Common myeloid progenitor, CD34-positive (primary cell): Measurements from ENCODE around the gene DIP2C.

Experiments
- CTCF ChIA-PET: fragments of 350-600 bp; sonication (Branson Sonifier 250); formaldehyde crosslinking; loops from one replicate; lab custom pipeline; 2021; ENCODE audit warnings: antibody characterized with exemption; lab: Charles Lee
- POLR2A ChIA-PET: fragments of 350-600 bp; sonication (Branson Sonifier 250); formaldehyde crosslinking; loops from one replicate; lab custom pipeline; 2021; ENCODE audit warnings: antibody characterized with exemption; lab: Charles Lee
- DNase-seq, 3 donors: peaks; one replicate each; pipeline versions ENCODE4 v3.0.0 to v3.0.0-alpha.2; 2013
- H3K27ac ChIP-seq, 2 experiments: 1 replicate in 1 of 2; 2 replicates in 1 of 2; pipeline ENCODE4 v1.7.0; 2013; ENCODE audit warnings: inconsistent platforms in 2 of 2, low read length in 2 of 2, mild to moderate bottlenecking in 2 of 2, low read depth in 1 of 2, moderate library complexity in 1 of 2; ENCODE audit not compliant: severe bottlenecking in 2 of 2, insufficient read depth in 1 of 2, poor library complexity in 1 of 2
- H3K27me3 ChIP-seq, 5 experiments: replicated peaks in 2 of 5; 1 replicate in 3 of 5; 2 replicates in 2 of 5; pipeline versions ENCODE4 v1.6.1 to v1.7.0; 2013; ENCODE audit warnings: low read length in 4 of 5, mild to moderate bottlenecking in 2 of 5, moderate library complexity in 2 of 5, inconsistent platforms in 1 of 5; ENCODE audit not compliant: insufficient read depth in 5 of 5, control insufficient read depth in 4 of 5
- H3K36me3 ChIP-seq, 4 experiments: 1 replicate in 2 of 4; 2 replicates in 2 of 4; pipeline versions ENCODE4 v1.6.1 to v1.7.0; 2013; ENCODE audit warnings: low read length in 3 of 4, control low read depth in 1 of 4, mild to moderate bottlenecking in 1 of 4; ENCODE audit not compliant: control insufficient read depth in 4 of 4, insufficient read depth in 4 of 4
- H3K4me1 ChIP-seq, 4 experiments: 1 replicate in 3 of 4; 2 replicates in 1 of 4; pipeline versions ENCODE4 v1.6.1 to v1.7.1; 2013; ENCODE audit warnings: low read length in 3 of 4, mild to moderate bottlenecking in 3 of 4, control low read depth in 1 of 4, inconsistent platforms in 1 of 4, moderate library complexity in 1 of 4; ENCODE audit not compliant: control insufficient read depth in 4 of 4, insufficient read depth in 4 of 4; ENCODE audit errors: control extremely low read depth in 1 of 4
- H3K4me3 ChIP-seq, 7 experiments: 1 replicate in 4 of 7; 2 replicates in 3 of 7; pipeline versions ENCODE4 v1.5.1 to v1.7.0; 2013; ENCODE audit warnings: mild to moderate bottlenecking in 7 of 7, low read length in 6 of 7, moderate library complexity in 6 of 7, inconsistent platforms in 2 of 7, low read depth in 2 of 7, control low read depth in 1 of 7; ENCODE audit not compliant: insufficient read depth in 4 of 7, control insufficient read depth in 1 of 7; ENCODE audit errors: extremely low read depth in 1 of 7
- H3K9me3 ChIP-seq, 5 experiments: 1 replicate in 4 of 5; 2 replicates in 1 of 5; pipeline versions ENCODE4 v1.6.1 to v1.7.1; 2013; ENCODE audit warnings: low read length in 4 of 5, mild to moderate bottlenecking in 2 of 5, inconsistent platforms in 1 of 5, low read depth in 1 of 5, moderate library complexity in 1 of 5; ENCODE audit not compliant: control insufficient read depth in 4 of 5, insufficient read depth in 2 of 5; ENCODE audit errors: control extremely low read depth in 1 of 5
- WGBS: methylation state at CpG from one replicate; pipeline ENCODE4 v1.1.5; 2013; ENCODE audit not compliant: insufficient coverage; 5-methylcytosine and 5-hydroxymethylcytosine counted together

DIP2C gene

DNA sequence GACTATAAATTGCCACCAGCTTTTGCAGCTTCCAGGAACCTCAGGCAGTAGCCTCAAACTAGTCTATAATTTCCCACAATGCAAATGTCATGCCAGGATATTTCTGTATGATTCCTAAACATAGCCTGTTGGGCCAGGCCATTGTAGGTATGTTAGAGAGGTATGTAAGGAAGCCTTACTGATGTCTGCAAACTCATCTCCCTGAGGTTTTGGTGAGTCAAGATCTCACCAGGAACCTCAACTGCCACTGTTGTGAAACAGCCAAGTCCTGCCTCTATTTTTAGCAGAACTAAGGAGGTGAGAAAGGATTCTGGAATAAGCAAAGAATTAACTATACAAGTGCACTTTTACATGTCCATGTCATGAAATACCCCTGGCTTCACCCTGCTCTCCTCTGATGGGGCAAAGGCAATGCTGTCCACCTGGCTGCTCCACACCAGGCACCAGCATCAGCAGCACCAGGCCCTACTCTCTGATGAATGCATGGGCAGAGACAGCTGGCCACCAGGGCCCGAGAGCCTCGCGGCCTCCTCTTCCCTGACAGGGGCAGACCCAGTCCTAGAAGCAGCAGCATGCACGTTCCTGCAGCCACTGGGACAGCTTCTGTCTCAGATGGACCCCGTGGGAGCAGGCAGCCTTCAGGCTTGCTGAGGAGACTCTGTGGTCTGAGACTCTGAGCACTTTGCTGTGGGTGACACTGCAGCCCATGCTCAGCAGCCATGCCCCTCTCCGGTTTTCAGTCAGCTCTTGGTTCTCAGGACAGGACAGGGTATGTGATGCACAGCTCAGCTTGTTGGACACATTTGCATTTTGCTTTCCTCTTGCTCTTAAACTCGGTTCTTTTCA lies 407.0 kb downstream of the DIP2C start:
- Histone ChIP-seq H3K27ac (no peak overlapping the region), H3K4me1 (peaks cover 0 to 4% (median 0%) of the 10 kb centered on the region in 4 experiments), H3K36me3 (no peaks in the 10 kb centered on the region), H3K9me3 (no peaks in the 10 kb centered on the region), H3K27me3 (peaks cover 0 to 4% (median 0%) of the 10 kb centered on the region in 5 experiments), H3K4me3 (no peak overlapping the region)
- 93% methylated on average over 7 of the region's 7 CpGs for WGBS
- peak in 2 of 3 donors; percentile 42 to 44 for DNase-seq
- POLR2A ChIA-PET, result no interaction called here
- CTCF ChIA-PET, result no interaction called here

DNA sequence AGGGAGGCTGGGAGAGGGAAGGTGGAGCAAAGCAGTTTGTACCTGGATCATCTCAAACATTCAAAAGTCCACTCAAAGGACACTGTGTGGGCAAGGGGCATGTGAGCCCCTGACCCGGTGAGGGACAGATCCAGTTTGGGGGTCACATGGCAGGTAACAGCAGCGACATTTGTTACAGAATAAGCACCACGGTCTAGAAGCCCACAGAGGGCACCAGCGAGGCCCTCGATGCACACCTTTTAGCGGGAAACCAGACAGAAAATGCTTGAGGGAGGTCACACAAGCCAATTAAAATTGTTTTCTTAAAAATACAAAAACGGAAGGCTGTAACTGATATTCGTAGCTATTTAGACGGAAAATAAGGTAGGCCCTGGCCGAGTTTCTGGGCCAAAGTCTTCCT lies 409.8 kb downstream of the DIP2C start:
- Histone ChIP-seq H3K4me3 (no peak overlapping the region), H3K36me3 (no peaks in the 10 kb centered on the region), H3K27me3 (peaks cover 0 to 4% (median 0%) of the 10 kb centered on the region in 5 experiments), H3K9me3 (no peaks in the 10 kb centered on the region), H3K27ac (no peak overlapping the region), H3K4me1 (peaks cover 0 to 4% (median 0%) of the 10 kb centered on the region in 4 experiments)
- ChIA-PET CTCF (no interaction called here), POLR2A (no interaction called here)
- WGBS, result 94% methylated on average over 9 of the region's 10 CpGs
- no peak for DNase-seq

DNA sequence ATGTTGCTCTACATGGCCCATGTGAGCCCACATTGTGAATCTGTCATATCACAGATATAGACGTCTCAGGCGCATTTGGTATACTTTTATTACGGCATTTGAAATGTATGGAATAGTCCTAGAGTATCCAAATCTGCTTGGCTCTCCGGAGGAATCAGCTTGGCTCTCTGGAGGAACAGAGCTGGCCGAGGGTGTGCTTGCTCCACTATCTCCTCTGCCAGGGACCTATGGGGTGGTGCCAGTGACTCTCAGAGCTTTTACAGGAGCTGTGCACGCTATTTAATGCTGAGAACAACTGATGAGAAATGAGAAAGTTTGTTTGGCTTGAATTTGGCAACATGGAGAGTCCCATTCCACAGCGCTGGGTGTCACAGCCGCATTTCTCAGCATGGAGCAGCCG lies 410.2 kb downstream of the DIP2C start:
- no peak overlapping the region for H3K27ac ChIP-seq
- peaks cover 0 to 3% (median 0%) of the 10 kb centered on the region in 5 experiments for H3K27me3 ChIP-seq
- H3K4me1 ChIP-seq, result peaks cover 0 to 4% (median 0%) of the 10 kb centered on the region in 4 experiments
- no peaks in the 10 kb centered on the region for H3K36me3 ChIP-seq
- H3K4me3 ChIP-seq, result no peak overlapping the region
- WGBS, result 98% methylated on average over 9 of the region's 9 CpGs
- no peak for DNase-seq
- ChIA-PET POLR2A (no interaction called here), CTCF (no interaction called here)
- H3K9me3 ChIP-seq, result no peaks in the 10 kb centered on the region

DNA sequence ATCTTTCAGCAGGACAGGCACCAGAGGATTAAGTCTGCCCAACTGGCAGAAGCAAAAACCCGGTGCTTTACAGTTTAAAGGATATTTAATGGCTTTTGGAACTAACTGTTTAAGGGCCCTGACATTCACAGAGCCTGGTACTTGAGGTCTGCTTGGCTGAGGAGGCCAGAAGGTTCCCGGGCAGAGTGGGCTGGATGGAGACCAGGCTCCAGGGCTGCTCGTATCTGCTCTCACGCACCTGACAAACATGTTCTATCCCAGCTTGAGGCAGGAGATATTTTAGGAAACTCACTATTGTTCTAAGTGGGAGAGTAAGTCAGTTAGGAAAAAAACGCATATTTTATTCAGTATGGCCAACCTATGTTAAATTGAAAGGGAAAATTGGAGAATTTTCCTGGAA lies 410.8 kb downstream of the DIP2C start:
- Histone ChIP-seq H3K4me3 (no peak overlapping the region), H3K36me3 (no peaks in the 10 kb centered on the region), H3K4me1 (peaks cover 0 to 4% (median 0%) of the 10 kb centered on the region in 4 experiments), H3K27me3 (peaks cover 0 to 2% (median 0%) of the 10 kb centered on the region in 5 experiments), H3K9me3 (no peaks in the 10 kb centered on the region), H3K27ac (no peak overlapping the region)
- DNase-seq, result no peak
- CTCF ChIA-PET, result no interaction called here
- 95% methylated on average over 5 of the region's 5 CpGs for WGBS
- POLR2A ChIA-PET, result no interaction called here

DNA sequence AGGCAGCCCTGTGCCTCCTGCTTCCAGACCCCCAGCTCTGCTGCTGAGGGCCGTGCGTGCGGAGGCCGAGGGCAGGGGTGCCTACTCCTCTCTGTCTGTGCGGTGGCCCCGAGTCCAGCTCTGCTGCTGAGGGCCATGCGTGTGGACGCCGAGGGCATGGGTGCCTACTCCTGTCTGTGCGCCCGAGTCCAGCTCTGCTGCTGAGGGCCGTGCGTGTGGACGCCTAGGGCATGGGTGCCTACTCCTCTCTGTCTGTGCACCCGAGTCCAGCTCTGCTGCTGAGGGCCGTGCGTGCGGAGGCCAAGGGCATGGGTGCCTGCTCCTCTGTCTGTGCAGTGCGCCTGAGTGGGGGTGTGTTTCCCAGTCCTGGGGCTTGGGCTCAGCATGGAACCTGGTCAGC lies 411.5 kb downstream of the DIP2C start:
- POLR2A ChIA-PET, result no interaction called here
- no peak overlapping the region for H3K27ac ChIP-seq
- H3K4me3 ChIP-seq, result no peak overlapping the region
- H3K36me3 ChIP-seq, result no peaks in the 10 kb centered on the region
- H3K27me3 ChIP-seq, result peaks cover 0 to 2% (median 0%) of the 10 kb centered on the region in 5 experiments
- H3K4me1 ChIP-seq, result peaks cover 0 to 4% (median 0%) of the 10 kb centered on the region in 4 experiments
- no peak for DNase-seq
- CTCF ChIA-PET, result interaction anchor here (1.4 kb wide), 1 partner anchor 9 kb away, joined by 4 read pairs; no protein-coding TSS in a partner anchor
- WGBS, result 97% methylated on average over 19 of the region's 19 CpGs
- H3K9me3 ChIP-seq, result no peaks in the 10 kb centered on the region

DNA sequence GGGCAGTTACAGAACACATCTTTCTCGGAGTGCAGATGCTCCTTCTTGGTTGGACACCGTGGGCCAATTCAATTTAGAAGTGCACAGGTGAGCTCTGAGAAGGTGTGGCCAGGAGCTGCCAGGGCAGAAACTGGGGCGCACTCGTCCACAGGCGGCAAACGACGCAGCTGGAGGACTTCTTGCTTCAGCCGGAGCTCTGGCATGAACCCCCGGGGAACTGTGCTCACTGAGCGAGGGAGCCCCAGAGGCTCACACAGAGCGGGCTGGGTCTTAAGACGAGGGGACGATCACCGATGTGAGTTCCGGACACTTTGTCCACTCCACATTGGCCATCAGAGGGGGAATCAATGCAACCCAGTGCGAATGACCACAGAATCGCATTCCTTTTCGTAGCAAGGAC lies 413.8 kb downstream of the DIP2C start:
- no peak overlapping the region for H3K4me3 ChIP-seq
- DNase-seq, result no peak
- H3K27ac ChIP-seq, result no peak overlapping the region
- H3K4me1 ChIP-seq, result no peaks in the 10 kb centered on the region
- 97% methylated on average over 18 of the region's 18 CpGs for WGBS
- H3K27me3 ChIP-seq, result peaks cover 0 to 2% (median 0%) of the 10 kb centered on the region in 5 experiments
- POLR2A ChIA-PET, result no interaction called here
- H3K9me3 ChIP-seq, result no peaks in the 10 kb centered on the region
- no peaks in the 10 kb centered on the region for H3K36me3 ChIP-seq
- CTCF ChIA-PET, result no interaction called here

DNA sequence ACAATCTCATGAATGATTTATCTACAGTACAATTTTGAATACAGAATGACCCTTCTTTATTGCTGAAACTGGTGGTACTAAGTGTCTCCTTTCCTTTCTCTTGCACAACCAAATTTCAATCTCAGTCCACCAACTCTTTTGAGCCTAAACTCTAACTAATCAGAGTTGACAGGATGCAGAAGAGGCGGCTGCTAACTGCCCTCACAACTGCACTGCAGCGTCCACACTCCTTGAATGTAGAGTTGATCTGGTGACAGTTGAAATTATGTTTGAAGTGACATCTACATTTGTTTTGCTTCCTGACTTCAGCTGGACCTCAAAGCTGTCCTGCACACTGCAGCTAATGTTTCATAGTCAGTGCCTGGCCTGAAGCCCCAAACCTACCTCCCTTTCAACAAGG lies 414.6 kb downstream of the DIP2C start:
- no peaks in the 10 kb centered on the region for H3K36me3 ChIP-seq
- H3K4me1 ChIP-seq, result no peaks in the 10 kb centered on the region
- DNase-seq, result no peak
- no CpG with 5 or more reads among the region's 2 CpGs for WGBS
- no peak overlapping the region for H3K4me3 ChIP-seq
- peaks cover 0 to 2% (median 0%) of the 10 kb centered on the region in 5 experiments for H3K27me3 ChIP-seq
- ChIA-PET POLR2A (no interaction called here), CTCF (no interaction called here)
- H3K9me3 ChIP-seq, result no peaks in the 10 kb centered on the region
- H3K27ac ChIP-seq, result no peak overlapping the region
